Measurements from ENCODE around the gene MKRN2. TPM values are rescaled to one million over a fixed set of nuclear protein-coding genes. Genes with fewer than 3 reads are reported as not detected.

MKRN2 gene
- total and polyA plus RNA-seq, 7 donors: 11.6 to 37.4 (median 27.4) TPM

DNA sequence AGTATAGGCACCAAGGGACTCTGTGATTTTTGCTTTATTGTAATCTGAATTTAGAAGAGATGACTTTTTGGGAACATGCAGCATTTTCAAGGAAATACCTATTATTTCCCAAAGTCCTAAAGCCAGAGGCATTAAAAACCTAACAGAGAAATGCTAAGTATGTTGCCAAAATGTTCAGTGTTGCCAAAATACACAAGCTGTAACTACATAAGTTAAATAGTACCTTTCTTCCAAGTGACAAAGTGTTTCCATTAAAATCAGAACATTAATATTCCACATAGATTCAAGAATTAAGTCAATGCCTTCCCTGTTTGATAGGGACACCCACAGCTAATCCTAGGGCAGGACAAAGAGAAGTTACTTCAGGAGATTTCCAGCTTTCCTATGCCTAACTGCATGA, 42.0 kb downstream of the MKRN2 start:
- Histone ChIP-seq H3K36me3 (peaks cover 11 to 99% (median 35%) of the 10 kb centered on the region in 4 donors), H3K4me3 (no peak overlapping the region), H3K9me3 (no peaks in the 10 kb centered on the region), H3K4me1 (no peaks in the 10 kb centered on the region), H3K27me3 (no peaks in the 10 kb centered on the region), H3K27ac (no peak overlapping the region)
- intact Hi-C loops (cut with DNase I): no loop called here
- no peak for TF ChIP-seq POLR2A (IDR thresholded peaks at IDR 0.05)
- TF ChIP-seq EP300 (IDR thresholded peaks at IDR 0.05): no peak
- TF ChIP-seq, protein P1, sequence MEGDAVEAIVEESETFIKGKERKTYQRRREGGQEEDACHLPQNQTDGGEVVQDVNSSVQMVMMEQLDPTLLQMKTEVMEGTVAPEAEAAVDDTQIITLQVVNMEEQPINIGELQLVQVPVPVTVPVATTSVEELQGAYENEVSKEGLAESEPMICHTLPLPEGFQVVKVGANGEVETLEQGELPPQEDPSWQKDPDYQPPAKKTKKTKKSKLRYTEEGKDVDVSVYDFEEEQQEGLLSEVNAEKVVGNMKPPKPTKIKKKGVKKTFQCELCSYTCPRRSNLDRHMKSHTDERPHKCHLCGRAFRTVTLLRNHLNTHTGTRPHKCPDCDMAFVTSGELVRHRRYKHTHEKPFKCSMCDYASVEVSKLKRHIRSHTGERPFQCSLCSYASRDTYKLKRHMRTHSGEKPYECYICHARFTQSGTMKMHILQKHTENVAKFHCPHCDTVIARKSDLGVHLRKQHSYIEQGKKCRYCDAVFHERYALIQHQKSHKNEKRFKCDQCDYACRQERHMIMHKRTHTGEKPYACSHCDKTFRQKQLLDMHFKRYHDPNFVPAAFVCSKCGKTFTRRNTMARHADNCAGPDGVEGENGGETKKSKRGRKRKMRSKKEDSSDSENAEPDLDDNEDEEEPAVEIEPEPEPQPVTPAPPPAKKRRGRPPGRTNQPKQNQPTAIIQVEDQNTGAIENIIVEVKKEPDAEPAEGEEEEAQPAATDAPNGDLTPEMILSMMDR (IDR thresholded peaks at IDR 0.05): no peak
- no peak for TF ChIP-seq POLR2AphosphoS5 (IDR thresholded peaks at IDR 0.05)
- no peak for DNase-seq

DNA sequence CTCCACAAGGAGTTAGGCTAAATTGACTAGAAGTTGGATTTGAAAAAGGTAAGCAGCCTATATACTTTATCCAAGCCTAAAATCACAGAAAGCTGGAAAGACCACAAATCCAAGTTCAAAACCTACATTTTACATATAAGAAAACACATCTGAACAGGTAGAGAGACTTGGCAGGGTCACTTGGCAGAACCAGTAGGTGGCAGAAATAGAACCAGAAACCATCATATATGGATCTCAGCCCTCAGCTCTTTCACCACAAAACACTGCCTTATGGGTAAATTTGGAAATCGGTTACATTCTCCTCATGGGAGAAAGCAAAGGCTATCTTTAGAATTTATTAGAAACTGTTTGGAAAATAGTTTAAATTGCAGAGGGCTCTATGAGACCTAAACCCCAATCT, 44.2 kb downstream of the MKRN2 start:
- no peak overlapping the region for H3K27ac ChIP-seq
- no peaks in the 10 kb centered on the region for H3K9me3 ChIP-seq
- peaks cover 9 to 97% (median 29%) of the 10 kb centered on the region in 4 donors for H3K36me3 ChIP-seq
- H3K4me1 ChIP-seq: no peaks in the 10 kb centered on the region
- 82 to 92% methylated on average over 1 of the region's 1 CpG for WGBS, 2 donors
- TF ChIP-seq EP300 (IDR thresholded peaks at IDR 0.05): no peak
- TF ChIP-seq, protein P1 (IDR thresholded peaks at IDR 0.05): no peak
- no peak for TF ChIP-seq POLR2A (IDR thresholded peaks at IDR 0.05)
- TF ChIP-seq POLR2AphosphoS5 (IDR thresholded peaks at IDR 0.05): no peak
- no peaks in the 10 kb centered on the region for H3K27me3 ChIP-seq
- no peak for DNase-seq
- intact Hi-C loops (cut with DNase I): no loop called here
- no peak overlapping the region for H3K4me3 ChIP-seq

DNA sequence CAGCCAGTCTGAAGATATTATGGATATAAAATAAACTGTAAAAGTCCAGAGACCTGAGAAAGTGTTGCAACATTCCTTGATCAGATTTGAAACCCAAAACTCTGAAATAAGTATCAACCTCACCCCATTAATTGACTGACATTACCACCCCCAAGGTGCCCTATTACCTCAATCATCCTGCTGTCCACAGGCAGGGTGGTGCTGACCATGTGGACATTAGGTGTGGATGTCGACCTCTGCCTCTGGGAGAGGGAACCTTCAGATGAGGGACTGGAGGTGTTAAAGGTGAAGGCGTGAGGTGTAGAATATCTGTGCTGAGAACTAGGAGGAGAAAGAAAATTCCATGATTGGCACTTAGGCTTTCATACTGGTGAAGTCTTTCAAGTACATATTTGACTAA, 47.1 kb downstream of the MKRN2 start:
- intact Hi-C loops (cut with DNase I): no loop called here
- 88 to 89% methylated on average over 2 of the region's 2 CpGs for WGBS, 2 donors
- Histone ChIP-seq H3K4me3 (no peak overlapping the region), H3K27ac (no peak overlapping the region), H3K9me3 (no peaks in the 10 kb centered on the region), H3K36me3 (peaks cover 16 to 98% (median 43%) of the 10 kb centered on the region in 4 donors), H3K4me1 (no peaks in the 10 kb centered on the region), H3K27me3 (no peaks in the 10 kb centered on the region)
- DNase-seq: no peak
- TF ChIP-seq, protein P1 (IDR thresholded peaks at IDR 0.05): no peak
- TF ChIP-seq EP300 (IDR thresholded peaks at IDR 0.05) (no peak), POLR2AphosphoS5 (IDR thresholded peaks at IDR 0.05) (no peak), POLR2A (IDR thresholded peaks at IDR 0.05) (no peak)

DNA sequence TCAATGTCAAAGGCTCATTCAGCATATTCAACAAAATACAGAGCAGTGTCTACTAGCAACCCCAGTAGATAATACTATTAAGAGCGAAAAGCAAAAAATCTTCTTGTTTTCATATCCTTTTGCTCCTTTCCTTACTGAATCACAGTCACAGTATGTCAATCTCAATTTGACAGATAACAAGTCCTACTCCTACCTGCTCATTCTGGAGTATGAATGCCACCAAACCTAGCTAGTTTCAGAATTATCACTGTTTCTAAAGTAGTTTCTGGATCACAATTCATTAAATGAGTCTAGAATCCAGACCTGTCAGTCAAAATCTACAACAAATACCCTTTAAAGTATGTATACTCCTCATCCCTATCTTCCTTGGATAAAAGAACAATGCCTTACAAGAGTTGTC, 51.5 kb downstream of the MKRN2 start:
- no peak for DNase-seq
- Histone ChIP-seq H3K4me1 (no peaks in the 10 kb centered on the region), H3K27me3 (no peaks in the 10 kb centered on the region), H3K27ac (no peak overlapping the region), H3K4me3 (no peak overlapping the region), H3K36me3 (peaks cover 16 to 75% (median 32%) of the 10 kb centered on the region in 4 donors), H3K9me3 (no peaks in the 10 kb centered on the region)
- WGBS, 2 donors: 99 to 100% methylated on average over 1 of the region's 1 CpG
- TF ChIP-seq POLR2AphosphoS5 (IDR thresholded peaks at IDR 0.05): no peak
- TF ChIP-seq, protein P1 (IDR thresholded peaks at IDR 0.05): no peak
- TF ChIP-seq POLR2A (IDR thresholded peaks at IDR 0.05): no peak
- no peak for TF ChIP-seq EP300 (IDR thresholded peaks at IDR 0.05)
- intact Hi-C loops (cut with DNase I): no loop called here

DNA sequence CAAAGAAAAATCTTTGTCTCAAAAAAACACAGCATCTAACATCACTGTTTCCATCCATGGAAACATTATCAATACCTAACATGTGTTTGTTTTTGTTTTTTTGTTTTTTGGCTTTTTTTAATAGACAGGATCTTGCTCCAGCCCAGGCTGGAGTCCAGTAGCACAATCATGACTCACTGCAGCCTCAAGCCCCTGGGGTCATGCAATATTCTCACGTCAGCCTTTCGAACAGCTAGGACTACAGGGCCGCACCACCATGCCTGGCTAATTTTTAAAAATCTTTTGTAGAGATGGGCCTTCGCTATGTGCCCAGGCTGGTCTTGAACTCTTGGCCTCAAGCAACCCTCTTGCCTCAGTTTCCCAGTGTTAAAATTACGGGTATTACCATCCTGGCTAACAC, 54.2 kb downstream of the MKRN2 start:
- H3K4me1 ChIP-seq: no peaks in the 10 kb centered on the region
- peaks cover 13 to 72% (median 33%) of the 10 kb centered on the region in 4 donors for H3K36me3 ChIP-seq
- intact Hi-C loops (cut with DNase I): no loop called here
- TF ChIP-seq EP300 (IDR thresholded peaks at IDR 0.05) (no peak), POLR2A (IDR thresholded peaks at IDR 0.05) (no peak), POLR2AphosphoS5 (IDR thresholded peaks at IDR 0.05) (no peak)
- TF ChIP-seq, protein P1 (IDR thresholded peaks at IDR 0.05): no peak
- no peak overlapping the region for H3K27ac ChIP-seq
- H3K9me3 ChIP-seq: no peaks in the 10 kb centered on the region
- DNase-seq: no peak
- no peaks in the 10 kb centered on the region for H3K27me3 ChIP-seq
- H3K4me3 ChIP-seq: no peak overlapping the region
- 77 to 78% methylated on average over 5 of the region's 5 CpGs for WGBS, 2 donors
